Thyroid gland (tissue), 4 donors: ENCODE measurements around the gene RNF220. TPM values are rescaled to one million over a fixed set of nuclear protein-coding genes. Genes with fewer than 3 reads are reported as not detected.

Experiments
- DNase-seq, 2 donors: peaks; one replicate each; pipeline ENCODE4 v3.0.0-alpha.2; 2019
- H3K27ac ChIP-seq, 3 donors: fragments of 200-600 bp; sonication (generic); 1 replicate in 2 of 3; 2 replicates in 1 of 3; pipeline ENCODE4 v1.5.1; 2016 to 2019; ENCODE audit warnings: mild to moderate bottlenecking in 1 of 3, moderate library complexity in 1 of 3
- H3K27me3 ChIP-seq: fragments of 200-600 bp; sonication (generic); one replicate; pipeline ENCODE4 v1.5.1; 2019
- H3K36me3 ChIP-seq, 2 donors: fragments of 200-600 bp; sonication (generic); one replicate each; pipeline ENCODE4 v1.5.1; 2016 to 2019
- H3K4me1 ChIP-seq, 2 donors: fragments of 200-600 bp; sonication (generic); one replicate each; pipeline ENCODE4 v1.5.1; 2017 to 2019
- H3K4me3 ChIP-seq, 3 donors: fragments of 200-600 bp; sonication (generic); replicated peaks in 1 of 3; 1 replicate in 2 of 3; 2 replicates in 1 of 3; pipeline ENCODE4 v1.5.1; 2016; ENCODE audit warnings: mild to moderate bottlenecking in 1 of 3
- H3K9me3 ChIP-seq: fragments of 200-600 bp; sonication (generic); one replicate; pipeline ENCODE4 v1.5.1; 2017
- CTCF ChIP-seq, 6 experiments: fragments of 200-600 bp in 3 of 6; fragments of 450-650 bp in 3 of 6; sonication (generic) in 3 of 6; IDR thresholded peaks; one replicate each; pipeline ENCODE4 v1.5.1; 2016 to 2019; ENCODE audit warnings: antibody characterized with exemption in 6 of 6, mild to moderate bottlenecking in 2 of 6, inconsistent platforms in 1 of 6, moderate library complexity in 1 of 6
- POLR2A ChIP-seq, 2 donors: fragments of 450-650 bp; IDR thresholded peaks; one replicate each; pipeline ENCODE4 v1.6.1; 2017; ENCODE audit warnings: antibody characterized with exemption in 2 of 2, mild to moderate bottlenecking in 2 of 2, moderate library complexity in 1 of 2
- WGBS, 2 donors: methylation state at CpG; one replicate each; pipeline ENCODE4 v1.1.5; 2017; 5-methylcytosine and 5-hydroxymethylcytosine counted together
- intact Hi-C: fragments of 100-400 bp; cut with DNase I; formaldehyde crosslinking; loops from one replicate; pipeline ENCODE4 v1.15.1; 2023
- total RNA-seq, 4 donors: library from RNA; depleted of rRNA; stranded (reverse); fragments of >200 nt; gene quantifications; one replicate each; pipeline ENCODE4 v1.2.3, GENCODE V29; 2016

RNF220 gene
- total RNA-seq, 4 donors from 2014 or later, result 88.7 to 117 (median 102) TPM

GRCh38 chr1:44431861-44432260 lies 26.8 kb downstream of the RNF220 start:
- H3K9me3 ChIP-seq, result no peaks in the 10 kb centered on the region
- H3K27me3 ChIP-seq, result peaks cover 4% of the 10 kb centered on the region
- intact Hi-C loops, result no loop called here
- 63 to 83% methylated on average over 2 of the region's 2 CpGs for WGBS, 2 donors
- TF ChIP-seq POLR2A (IDR thresholded peaks at IDR 0.05) (no peak), CTCF (IDR thresholded peaks at IDR 0.05) (no peak)
- no peak overlapping the region for H3K27ac ChIP-seq
- H3K4me3 ChIP-seq, result no peak overlapping the region
- peaks cover 0 to 3% of the 10 kb centered on the region in 2 donors for H3K4me1 ChIP-seq
- no peak for DNase-seq
- no peaks in the 10 kb centered on the region for H3K36me3 ChIP-seq

- Histone ChIP-seq H3K4me3 (no peak overlapping the region), H3K4me1 (peaks cover 0 to 5% of the 10 kb centered on the region in 2 donors), H3K9me3 (no peaks in the 10 kb centered on the region), H3K27ac (no peak overlapping the region), H3K27me3 (peaks cover 4% of the 10 kb centered on the region), H3K36me3 (no peaks in the 10 kb centered on the region)
- intact Hi-C loops, result no loop called here
- TF ChIP-seq CTCF (IDR thresholded peaks at IDR 0.05) (no peak), POLR2A (IDR thresholded peaks at IDR 0.05) (no peak)
- DNase-seq, result no peak
- 71 to 76% methylated on average over 2 of the region's 2 CpGs for WGBS, 2 donors
Observed at GRCh38 chr1:44433209-44433608, 28.2 kb downstream of the RNF220 start.

GRCh38 chr1:44436401-44437106 lies 31.5 kb downstream of the RNF220 start:
- Histone ChIP-seq H3K27me3 (no peaks in the 10 kb centered on the region), H3K9me3 (no peaks in the 10 kb centered on the region), H3K4me1 (peaks cover 0 to 5% of the 10 kb centered on the region in 2 donors), H3K4me3 (no peak overlapping the region), H3K36me3 (no peaks in the 10 kb centered on the region), H3K27ac (no peak overlapping the region)
- DNase-seq, result peak in 1 of 2 donors; percentile 20
- WGBS, 2 donors, result 43 to 58% methylated on average over 5 of the region's 5 CpGs
- intact Hi-C loops, result no loop called here
- TF ChIP-seq CTCF (IDR thresholded peaks at IDR 0.05) (no peak), POLR2A (IDR thresholded peaks at IDR 0.05) (no peak)

- no peak overlapping the region for H3K27ac ChIP-seq
- no peak overlapping the region for H3K4me3 ChIP-seq
- peaks cover 0 to 5% of the 10 kb centered on the region in 2 donors for H3K4me1 ChIP-seq
- H3K36me3 ChIP-seq, result no peaks in the 10 kb centered on the region
- WGBS, 2 donors, result 66 to 74% methylated on average over 8 of the region's 8 CpGs
- no peaks in the 10 kb centered on the region for H3K9me3 ChIP-seq
- DNase-seq, result no peak
- TF ChIP-seq CTCF (IDR thresholded peaks at IDR 0.05) (no peak), POLR2A (IDR thresholded peaks at IDR 0.05) (no peak)
- no peaks in the 10 kb centered on the region for H3K27me3 ChIP-seq
- intact Hi-C loops, result no loop called here
Observed at GRCh38 chr1:44437107-44437716, 32.2 kb downstream of the RNF220 start.

GRCh38 chr1:44442791-44443190 lies 37.7 kb downstream of the RNF220 start:
- H3K36me3 ChIP-seq, result no peaks in the 10 kb centered on the region
- H3K4me1 ChIP-seq, result no peaks in the 10 kb centered on the region
- H3K4me3 ChIP-seq, result no peak overlapping the region
- DNase-seq, result no peak
- intact Hi-C loops, result no loop called here
- TF ChIP-seq POLR2A (IDR thresholded peaks at IDR 0.05), result no peak
- no peak for TF ChIP-seq CTCF (IDR thresholded peaks at IDR 0.05)
- 81 to 90% methylated on average over 1 of the region's 1 CpG for WGBS, 2 donors
- H3K27me3 ChIP-seq, result no peaks in the 10 kb centered on the region
- H3K27ac ChIP-seq, result no peak overlapping the region
- no peaks in the 10 kb centered on the region for H3K9me3 ChIP-seq
